Esophagus muscularis mucosa (tissue), 4 donors: ENCODE data around the gene COL25A1.

Experiments used
- CTCF ChIP-seq, 3 experiments: fragments of 200-600 bp in 2 of 3; fragments of 450-650 bp in 1 of 3; sonication (generic) in 2 of 3; IDR thresholded peaks; one replicate each; pipeline ENCODE4 v1.5.1; 2017 to 2019; ENCODE audit warnings: antibody characterized with exemption in 3 of 3, mild to moderate bottlenecking in 2 of 3, moderate library complexity in 1 of 3
- EP300 ChIP-seq: sonication (generic); formaldehyde crosslinking; IDR thresholded peaks from one replicate; pipeline ENCODE4 v1.6.1; 2017; ENCODE audit warnings: antibody characterized with exemption
- POLR2A ChIP-seq: fragments of 450-650 bp; IDR thresholded peaks from one replicate; pipeline ENCODE4 v1.6.1; 2017; ENCODE audit warnings: antibody characterized with exemption, moderate library complexity, mild to moderate bottlenecking, low read depth
- POLR2AphosphoS5 ChIP-seq, 2 donors: sonication (generic); formaldehyde crosslinking; IDR thresholded peaks; one replicate each; pipeline ENCODE4 v1.6.1; 2017; ENCODE audit warnings: antibody characterized with exemption in 2 of 2

GRCh38 chr4:108796173-108796572, 506.3 kb downstream of the COL25A1 start:
- TF ChIP-seq CTCF (IDR thresholded peaks at IDR 0.05), result no peak
- TF ChIP-seq EP300, result no peak
- TF ChIP-seq POLR2A, result no peak
- no peak for TF ChIP-seq POLR2AphosphoS5 (IDR thresholded peaks at IDR 0.05)
